ENCODE data around the gene THG1L.
A peak's percentile ranks its signal among the peaks of the same experiment; 100 is the strongest.
"Not testable (repeated sequence)": the region's sequence is repeated elsewhere in the genome, so short reads cannot be mapped to it uniquely, and the experiment has no call there.

THG1L gene

GRCh38 chr5:157731272-157732129 is at the start of gene THG1L:
THG1L (plus strand) TSS chr5:157731420; CDS start chr5:157731441, 21 bp downstream.
- DNase-seq, result peak; percentile 87

- DNase-seq, result no peak
These were observed 49.0 kb upstream of the THG1L start for GRCh38 chr5:157682257-157682656.

GRCh38 chr5:157686276-157687197 is 44.7 kb upstream of the THG1L start:
- not testable (repeated sequence) for DNase-seq

- DNase-seq, result no peak
These were observed 44.0 kb upstream of the THG1L start for GRCh38 chr5:157687198-157687554.

GRCh38 chr5:157689942-157690689 is 41.1 kb upstream of the THG1L start:
- DNase-seq, result no peak

GRCh38 chr5:157690690-157691433 is 40.4 kb upstream of the THG1L start:
- no peak for DNase-seq

- not testable (repeated sequence) for DNase-seq
These were observed 37.4 kb upstream of the THG1L start for GRCh38 chr5:157693816-157694215.

GRCh38 chr5:157696154-157696553 is 35.1 kb upstream of the THG1L start:
- not testable (repeated sequence) for DNase-seq

GRCh38 chr5:157698674-157699073 is 32.5 kb upstream of the THG1L start:
- DNase-seq, result not testable (repeated sequence)

GRCh38 chr5:157703736-157704135 is 27.5 kb upstream of the THG1L start:
- no peak for DNase-seq

- no peak for DNase-seq
These were observed 22.4 kb upstream of the THG1L start for GRCh38 chr5:157708866-157709265.

GRCh38 chr5:157709346-157709745 is 21.9 kb upstream of the THG1L start:
- DNase-seq, result no peak

- DNase-seq, result no peak
These were observed 20.8 kb upstream of the THG1L start for GRCh38 chr5:157710431-157710830.

- DNase-seq, result no peak
These were observed 20.3 kb upstream of the THG1L start for GRCh38 chr5:157710882-157711281.

GRCh38 chr5:157713830-157714595 is 17.2 kb upstream of the THG1L start:
- DNase-seq, result no peak

- no peak for DNase-seq
These were observed 16.7 kb upstream of the THG1L start for GRCh38 chr5:157714596-157714864.

GRCh38 chr5:157718519-157718918 is 12.7 kb upstream of the THG1L start:
- peak; percentile 53 for DNase-seq

- no peak for DNase-seq
These were observed 12.0 kb upstream of the THG1L start for GRCh38 chr5:157719245-157719644.

GRCh38 chr5:157721159-157721558 is 10.1 kb upstream of the THG1L start:
- no peak for DNase-seq

- DNase-seq, result not testable (repeated sequence)
These were observed 8.3 kb upstream of the THG1L start for GRCh38 chr5:157722895-157723294.

GRCh38 chr5:157726607-157727006 is 4.6 kb upstream of the THG1L start:
- not testable (repeated sequence) for DNase-seq

GRCh38 chr5:157727858-157728257 is 3.4 kb upstream of the THG1L start:
- not testable (repeated sequence) for DNase-seq

All from NCI-H1694 treated with DMSO at 0.1 percent for 48 hours (cell line).